Esophagus muscularis mucosa (tissue), 3 donors: Measurements from ENCODE around the gene KCNQ4.

Experiments used
- CTCF ChIP-seq, 3 experiments: fragments of 200-600 bp in 2 of 3; fragments of 450-650 bp in 1 of 3; sonication (generic) in 2 of 3; IDR thresholded peaks; one replicate each; pipeline ENCODE4 v1.5.1; 2017 to 2019; ENCODE audit warnings: antibody characterized with exemption in 3 of 3, mild to moderate bottlenecking in 2 of 3, moderate library complexity in 1 of 3
- POLR2A ChIP-seq: fragments of 450-650 bp; IDR thresholded peaks from one replicate; pipeline ENCODE4 v1.6.1; 2017; ENCODE audit warnings: antibody characterized with exemption, moderate library complexity, mild to moderate bottlenecking, low read depth
- POLR2AphosphoS5 ChIP-seq, 2 donors: sonication (generic); formaldehyde crosslinking; IDR thresholded peaks; one replicate each; pipeline ENCODE4 v1.6.1; 2017; ENCODE audit warnings: antibody characterized with exemption in 2 of 2

DNA sequence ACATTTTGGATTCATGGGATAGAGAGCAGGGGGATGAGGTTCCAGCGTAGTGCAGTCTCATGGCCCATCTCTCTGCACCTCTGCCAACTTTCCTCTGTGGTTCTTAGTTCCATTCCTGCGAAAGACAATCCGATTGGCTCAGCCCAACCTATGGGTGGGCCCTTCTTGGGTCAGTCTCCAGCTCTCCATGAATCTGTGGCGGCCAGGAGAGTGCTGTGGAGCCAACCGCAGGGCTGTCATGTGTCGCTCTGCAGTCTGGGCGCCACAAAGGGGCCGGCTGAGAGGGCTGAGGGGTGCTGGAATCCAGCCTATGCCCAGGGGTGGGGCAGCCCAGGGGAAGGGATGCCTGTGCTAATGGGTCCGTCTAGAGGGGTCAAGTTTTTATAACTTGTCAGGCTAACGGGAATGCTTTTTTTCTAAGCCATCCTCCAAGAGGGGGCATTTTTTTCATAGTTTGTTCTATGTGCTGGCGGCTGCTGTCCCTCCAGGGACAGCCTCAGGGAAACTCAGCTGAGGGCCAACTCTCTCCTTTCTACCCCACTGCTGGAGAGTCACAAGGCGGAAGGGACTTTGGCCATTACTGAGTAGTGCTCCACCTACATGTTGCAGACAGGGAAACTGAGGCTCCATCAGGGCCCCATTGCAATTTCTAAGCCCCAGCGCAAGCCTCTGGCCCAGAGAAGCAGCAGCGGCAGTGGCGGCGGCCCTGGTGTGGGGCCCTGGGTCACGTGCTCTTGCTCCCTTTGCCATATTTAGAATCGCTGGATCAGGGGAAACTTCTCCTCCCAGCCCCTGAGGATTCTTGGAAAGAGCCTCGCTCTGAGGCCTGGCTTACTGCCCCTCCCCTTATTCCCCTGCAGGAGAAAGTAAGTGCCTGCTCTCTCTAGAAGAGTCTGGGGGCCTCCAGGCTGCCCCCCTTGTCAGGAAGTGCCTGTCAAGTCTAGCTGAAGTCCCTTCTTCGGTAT, 23.4 kb downstream of the KCNQ4 start:
- TF ChIP-seq CTCF (IDR thresholded peaks at IDR 0.05) (peak in 1 of 3 experiments; percentile 20), POLR2A (no peak), POLR2AphosphoS5 (IDR thresholded peaks at IDR 0.05) (peak in 1 of 2 donors; percentile 55)
